ENCODE measurements around the gene LTBP3. TPM values are rescaled to one million over a fixed set of nuclear protein-coding genes. Genes with fewer than 3 reads are reported as not detected.
A peak's percentile ranks its signal among the peaks of the same experiment; 100 is the strongest.

LTBP3 gene
- total and polyA plus RNA-seq, 2 of the 13 experiments (the other 11 are each of a cell fraction or from before 2014, with no cell fraction given), result 12.2 to 68.1 TPM

- TF ChIP-seq, protein P1, sequence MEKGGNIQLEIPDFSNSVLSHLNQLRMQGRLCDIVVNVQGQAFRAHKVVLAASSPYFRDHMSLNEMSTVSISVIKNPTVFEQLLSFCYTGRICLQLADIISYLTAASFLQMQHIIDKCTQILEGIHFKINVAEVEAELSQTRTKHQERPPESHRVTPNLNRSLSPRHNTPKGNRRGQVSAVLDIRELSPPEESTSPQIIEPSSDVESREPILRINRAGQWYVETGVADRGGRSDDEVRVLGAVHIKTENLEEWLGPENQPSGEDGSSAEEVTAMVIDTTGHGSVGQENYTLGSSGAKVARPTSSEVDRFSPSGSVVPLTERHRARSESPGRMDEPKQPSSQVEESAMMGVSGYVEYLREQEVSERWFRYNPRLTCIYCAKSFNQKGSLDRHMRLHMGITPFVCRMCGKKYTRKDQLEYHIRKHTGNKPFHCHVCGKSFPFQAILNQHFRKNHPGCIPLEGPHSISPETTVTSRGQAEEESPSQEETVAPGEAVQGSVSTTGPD (CRISPR knock-in tag; IDR thresholded peaks at IDR 0.05), result no peak
- TF ChIP-seq SYNCRIP (IDR thresholded peaks at IDR 0.05; ENCODE audit: insufficient read depth, low read depth, low read length), result no peak
- TF ChIP-seq, protein P2, sequence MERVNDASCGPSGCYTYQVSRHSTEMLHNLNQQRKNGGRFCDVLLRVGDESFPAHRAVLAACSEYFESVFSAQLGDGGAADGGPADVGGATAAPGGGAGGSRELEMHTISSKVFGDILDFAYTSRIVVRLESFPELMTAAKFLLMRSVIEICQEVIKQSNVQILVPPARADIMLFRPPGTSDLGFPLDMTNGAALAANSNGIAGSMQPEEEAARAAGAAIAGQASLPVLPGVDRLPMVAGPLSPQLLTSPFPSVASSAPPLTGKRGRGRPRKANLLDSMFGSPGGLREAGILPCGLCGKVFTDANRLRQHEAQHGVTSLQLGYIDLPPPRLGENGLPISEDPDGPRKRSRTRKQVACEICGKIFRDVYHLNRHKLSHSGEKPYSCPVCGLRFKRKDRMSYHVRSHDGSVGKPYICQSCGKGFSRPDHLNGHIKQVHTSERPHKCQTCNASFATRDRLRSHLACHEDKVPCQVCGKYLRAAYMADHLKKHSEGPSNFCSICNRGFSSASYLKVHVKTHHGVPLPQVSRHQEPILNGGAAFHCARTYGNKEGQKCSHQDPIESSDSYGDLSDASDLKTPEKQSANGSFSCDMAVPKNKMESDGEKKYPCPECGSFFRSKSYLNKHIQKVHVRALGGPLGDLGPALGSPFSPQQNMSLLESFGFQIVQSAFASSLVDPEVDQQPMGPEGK (CRISPR knock-in tag; IDR thresholded peaks at IDR 0.05), result no peak
- TF ChIP-seq GLI4 (CRISPR knock-in tag; IDR thresholded peaks at IDR 0.05; ENCODE audit: borderline replicate concordance), result no peak
- TF ChIP-seq HNRNPUL1 (IDR thresholded peaks at IDR 0.05; ENCODE audit: low read depth, low read length), result no peak
- no peak for TF ChIP-seq MTA1 (CRISPR knock-in tag; IDR thresholded peaks at IDR 0.05; ENCODE audit: borderline replicate concordance)
- TF ChIP-seq KAT7 (CRISPR knock-in tag; IDR thresholded peaks at IDR 0.05; ENCODE audit: borderline replicate concordance), result no peak
- no peak for TF ChIP-seq FOXJ3 (CRISPR knock-in tag; IDR thresholded peaks at IDR 0.05; ENCODE audit: borderline replicate concordance)
- TF ChIP-seq ZNF790 (CRISPR knock-in tag; IDR thresholded peaks at IDR 0.05; ENCODE audit: borderline replicate concordance), result no peak
- TF ChIP-seq ZNF768 (CRISPR knock-in tag; IDR thresholded peaks at IDR 0.05), result no peak
- no peak for TF ChIP-seq ZNF766 (CRISPR knock-in tag; IDR thresholded peaks at IDR 0.05; ENCODE audit: borderline replicate concordance)
- TF ChIP-seq ZSCAN25 (CRISPR knock-in tag; IDR thresholded peaks at IDR 0.05), result no peak
- TF ChIP-seq, protein P3, sequence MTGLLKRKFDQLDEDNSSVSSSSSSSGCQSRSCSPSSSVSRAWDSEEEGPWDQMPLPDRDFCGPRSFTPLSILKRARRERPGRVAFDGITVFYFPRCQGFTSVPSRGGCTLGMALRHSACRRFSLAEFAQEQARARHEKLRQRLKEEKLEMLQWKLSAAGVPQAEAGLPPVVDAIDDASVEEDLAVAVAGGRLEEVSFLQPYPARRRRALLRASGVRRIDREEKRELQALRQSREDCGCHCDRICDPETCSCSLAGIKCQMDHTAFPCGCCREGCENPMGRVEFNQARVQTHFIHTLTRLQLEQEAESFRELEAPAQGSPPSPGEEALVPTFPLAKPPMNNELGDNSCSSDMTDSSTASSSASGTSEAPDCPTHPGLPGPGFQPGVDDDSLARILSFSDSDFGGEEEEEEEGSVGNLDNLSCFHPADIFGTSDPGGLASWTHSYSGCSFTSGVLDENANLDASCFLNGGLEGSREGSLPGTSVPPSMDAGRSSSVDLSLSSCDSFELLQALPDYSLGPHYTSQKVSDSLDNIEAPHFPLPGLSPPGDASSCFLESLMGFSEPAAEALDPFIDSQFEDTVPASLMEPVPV (CRISPR knock-in tag; IDR thresholded peaks at IDR 0.05), result 0 out of 2 replicates have a peak, but pooled peaks have one; percentile 5
- TF ChIP-seq DMAP1 (CRISPR knock-in tag; IDR thresholded peaks at IDR 0.05), result no peak
- no peak for TF ChIP-seq ZNF567 (CRISPR knock-in tag; IDR thresholded peaks at IDR 0.05; ENCODE audit: borderline replicate concordance)
- no peak for TF ChIP-seq PRPF4 (IDR thresholded peaks at IDR 0.05; ENCODE audit: low read depth, low read length, poor library complexity, severe bottlenecking)
- TF ChIP-seq HOMEZ (CRISPR knock-in tag; IDR thresholded peaks at IDR 0.05; ENCODE audit: low read depth), result no peak
- TF ChIP-seq ZNF607 (CRISPR knock-in tag; IDR thresholded peaks at IDR 0.05; ENCODE audit: borderline replicate concordance), result no peak
- TF ChIP-seq ZNF143 (CRISPR knock-in tag; IDR thresholded peaks at IDR 0.05), result no peak
- no peak for TF ChIP-seq BRD4 (CRISPR knock-in tag; IDR thresholded peaks at IDR 0.05)
- TF ChIP-seq ZEB1 (IDR thresholded peaks at IDR 0.05; ENCODE audit: insufficient replicate concordance, low read depth), result no peak
- TF ChIP-seq ZNF670 (CRISPR knock-in tag; IDR thresholded peaks at IDR 0.05; ENCODE audit: borderline replicate concordance), result no peak
- no peak for TF ChIP-seq RARA (CRISPR knock-in tag; IDR thresholded peaks at IDR 0.05)
- no peak for TF ChIP-seq ZNF431 (CRISPR knock-in tag; IDR thresholded peaks at IDR 0.05; ENCODE audit: borderline replicate concordance, low read depth)
- no peak for TF ChIP-seq SIX1 (CRISPR knock-in tag; IDR thresholded peaks at IDR 0.05; ENCODE audit: borderline replicate concordance)
Observed at GRCh38 chr11:65558930-65559509, 861 bp upstream of the LTBP3 start (continued).
